Measurements from ENCODE around the gene TSGA10. TPM values are rescaled to one million over a fixed set of nuclear protein-coding genes. Genes with fewer than 3 reads are reported as not detected.

The TSGA10 gene
- total and polyA plus RNA-seq, 2 experiments from 2014 or later, result 6.4 to 24.2 TPM

DNA sequence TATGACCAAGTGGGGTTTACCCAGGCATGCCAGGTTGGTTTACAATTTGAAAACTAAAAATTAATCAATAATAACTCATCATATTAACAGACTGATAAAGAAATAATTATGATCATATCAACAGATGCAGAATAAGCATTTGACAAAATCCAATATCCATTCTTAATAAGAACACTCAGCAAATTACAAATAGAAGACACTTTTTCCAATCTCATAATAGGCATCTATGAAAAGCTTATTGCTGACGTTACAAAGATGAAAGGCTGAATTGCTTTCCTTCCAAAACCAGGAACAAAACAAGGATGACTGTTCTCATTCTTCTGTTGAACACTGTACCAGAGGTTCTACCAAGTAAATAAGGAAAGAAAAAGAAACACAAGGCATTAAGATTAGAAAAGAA, 68.4 kb downstream of the TSGA10 start:
- Histone ChIP-seq H3F3A (replicated peaks; ENCODE audit: low read depth) (no peaks in the 10 kb centered on the region), H4K20me1 (replicated peaks; ENCODE audit: insufficient read depth) (no peaks in the 10 kb centered on the region), H3K27me3 (ENCODE audit: insufficient read depth) (peaks cover 5% of the 10 kb centered on the region), H3K4me2 (no peak overlapping the region), H3K79me2 (replicated peaks; ENCODE audit: insufficient read depth) (no peaks in the 10 kb centered on the region), H3K27ac (ENCODE audit: low read depth) (no peak overlapping the region), H3K36me3 (ENCODE audit: insufficient read depth) (no peaks in the 10 kb centered on the region), H2AFZ (no peak overlapping the region), H3K4me3 (no peak overlapping the region), H3K4me1 (ENCODE audit: insufficient read depth) (peaks cover 12% of the 10 kb centered on the region), H3K9me2 (ENCODE audit: insufficient read depth) (no peaks in the 10 kb centered on the region)
- no peaks in the 10 kb centered on the region for H3K9me3 Mint-ChIP-seq
- no peak overlapping the region for H3K27ac Mint-ChIP-seq
- TF ChIP-seq ZNF114 (CRISPR knock-in tag; IDR thresholded peaks at IDR 0.05) (no peak), POLR2AphosphoS5 (IDR thresholded peaks at IDR 0.05; ENCODE audit: low read depth) (no peak), NANOG (IDR thresholded peaks at IDR 0.05; ENCODE audit: borderline replicate concordance) (no peak), CREB1 (CRISPR knock-in tag; IDR thresholded peaks at IDR 0.05; ENCODE audit: low read depth) (no peak), ZNF462 (CRISPR knock-in tag; IDR thresholded peaks at IDR 0.05) (no peak)
- TF ChIP-seq, protein P1, sequence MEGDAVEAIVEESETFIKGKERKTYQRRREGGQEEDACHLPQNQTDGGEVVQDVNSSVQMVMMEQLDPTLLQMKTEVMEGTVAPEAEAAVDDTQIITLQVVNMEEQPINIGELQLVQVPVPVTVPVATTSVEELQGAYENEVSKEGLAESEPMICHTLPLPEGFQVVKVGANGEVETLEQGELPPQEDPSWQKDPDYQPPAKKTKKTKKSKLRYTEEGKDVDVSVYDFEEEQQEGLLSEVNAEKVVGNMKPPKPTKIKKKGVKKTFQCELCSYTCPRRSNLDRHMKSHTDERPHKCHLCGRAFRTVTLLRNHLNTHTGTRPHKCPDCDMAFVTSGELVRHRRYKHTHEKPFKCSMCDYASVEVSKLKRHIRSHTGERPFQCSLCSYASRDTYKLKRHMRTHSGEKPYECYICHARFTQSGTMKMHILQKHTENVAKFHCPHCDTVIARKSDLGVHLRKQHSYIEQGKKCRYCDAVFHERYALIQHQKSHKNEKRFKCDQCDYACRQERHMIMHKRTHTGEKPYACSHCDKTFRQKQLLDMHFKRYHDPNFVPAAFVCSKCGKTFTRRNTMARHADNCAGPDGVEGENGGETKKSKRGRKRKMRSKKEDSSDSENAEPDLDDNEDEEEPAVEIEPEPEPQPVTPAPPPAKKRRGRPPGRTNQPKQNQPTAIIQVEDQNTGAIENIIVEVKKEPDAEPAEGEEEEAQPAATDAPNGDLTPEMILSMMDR (conservative IDR thresholded peaks at IDR 0.05; ENCODE audit: low read depth in 2 of 2), result no peak
- peaks cover 19% of the 10 kb centered on the region for H3K4me1 Mint-ChIP-seq
- DNase-seq (ENCODE audit: low spot score), result no peak
- no peak overlapping the region for H3K4me3 Mint-ChIP-seq
- H3K27me3 Mint-ChIP-seq (ENCODE audit: insufficient read depth, low read depth, poor library complexity), result peaks cover 5% of the 10 kb centered on the region
- no peak for ATAC-seq
- H3K36me3 Mint-ChIP-seq (ENCODE audit: low read depth), result peaks cover 4% of the 10 kb centered on the region; the same call in 1 of the 3 replicates

Data from GM23338 (cell line).